HG02852 (cell line): Measurements from ENCODE around the gene ZDHHC3.
"Not testable (repeated sequence)": the region's sequence is repeated elsewhere in the genome, so short reads cannot be mapped to it uniquely, and the experiment has no call there.

Source experiments
- ATAC-seq: cut with Tn5 transposase; IDR thresholded peaks from one replicate; pipeline ENCODE4 v1.9.1; 2021; ENCODE audit warnings: mild to moderate bottlenecking, moderate library complexity; ENCODE audit not compliant: unreplicated experiment

The ZDHHC3 gene

DNA sequence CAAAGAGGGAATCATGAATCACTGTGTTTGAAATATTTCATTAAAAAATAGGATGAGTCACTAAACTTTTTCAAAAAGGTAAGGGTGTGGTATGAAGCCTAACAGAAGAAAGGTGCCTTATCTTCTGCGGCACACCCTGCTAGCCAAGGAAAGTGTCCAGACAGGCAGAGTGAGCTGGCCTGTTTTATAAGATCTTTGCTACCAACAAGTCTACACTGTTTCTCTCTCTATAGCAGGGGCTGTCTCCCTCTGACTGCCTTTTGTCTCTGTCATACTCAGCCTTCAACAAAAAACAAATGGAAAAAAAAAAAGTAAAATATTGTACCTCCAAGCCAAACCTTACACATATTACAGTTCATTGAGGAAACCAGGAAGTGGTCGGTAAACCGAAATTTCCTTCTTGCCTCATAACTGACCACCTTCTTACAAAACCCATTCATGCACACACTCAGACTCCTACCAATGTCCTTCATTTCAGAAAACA lies 9.1 kb downstream of the ZDHHC3 start:
- ATAC-seq, result no peak

DNA sequence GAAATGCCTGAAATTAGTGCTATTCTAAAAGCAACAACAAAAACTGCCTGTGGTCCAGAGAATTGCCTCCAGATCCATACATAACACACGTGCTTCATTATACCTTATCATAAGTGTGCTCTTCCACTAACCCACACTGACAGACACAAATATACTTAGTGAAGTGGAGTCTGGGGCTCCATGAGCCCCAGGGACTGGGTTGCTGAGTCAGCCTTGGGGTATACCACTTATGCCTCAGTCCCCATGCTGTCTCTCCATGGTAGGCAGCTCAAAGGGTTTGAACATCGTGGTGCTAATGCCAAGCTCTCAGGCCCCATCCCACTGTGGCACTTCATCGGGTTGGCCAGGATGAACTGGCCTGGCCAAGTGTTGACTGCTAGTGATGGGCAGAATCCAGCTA lies 10.8 kb downstream of the ZDHHC3 start:
- ATAC-seq, result no peak

DNA sequence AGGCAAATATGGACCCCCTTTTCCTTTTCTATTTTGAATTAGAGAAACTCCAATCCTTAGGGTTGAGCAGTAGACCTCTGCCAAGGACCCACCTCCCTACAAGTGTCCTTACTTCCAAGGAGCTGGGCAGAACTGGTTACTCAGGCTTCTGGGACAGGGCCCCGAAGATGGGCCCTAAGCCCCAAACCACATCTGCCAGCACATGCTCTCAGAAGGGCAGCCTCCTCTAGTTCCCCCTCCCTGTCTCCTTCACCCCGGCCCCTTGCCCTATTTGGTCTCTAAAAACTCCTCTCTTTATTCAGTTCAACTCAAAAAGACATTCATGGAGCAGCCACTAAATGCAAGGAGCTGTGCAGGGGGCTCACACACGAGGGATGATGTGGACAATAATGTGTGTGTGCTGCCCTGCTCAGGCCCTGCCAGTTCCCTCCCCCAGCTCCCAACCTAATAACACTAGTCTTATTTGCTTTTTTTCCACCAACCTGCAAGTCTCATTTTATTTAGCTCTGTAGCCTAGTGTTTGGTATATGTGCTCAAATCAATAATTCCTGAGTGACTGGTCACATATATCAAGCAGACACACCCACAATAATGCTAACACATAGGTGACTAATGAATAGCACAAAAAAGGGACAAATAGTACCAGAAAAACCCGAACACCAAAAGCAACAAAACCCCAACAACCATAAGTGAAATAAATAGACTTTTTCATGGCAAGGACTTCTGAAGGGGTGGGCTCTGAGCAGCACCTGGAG lies 12.2 kb downstream of the ZDHHC3 start:
- no peak for ATAC-seq

DNA sequence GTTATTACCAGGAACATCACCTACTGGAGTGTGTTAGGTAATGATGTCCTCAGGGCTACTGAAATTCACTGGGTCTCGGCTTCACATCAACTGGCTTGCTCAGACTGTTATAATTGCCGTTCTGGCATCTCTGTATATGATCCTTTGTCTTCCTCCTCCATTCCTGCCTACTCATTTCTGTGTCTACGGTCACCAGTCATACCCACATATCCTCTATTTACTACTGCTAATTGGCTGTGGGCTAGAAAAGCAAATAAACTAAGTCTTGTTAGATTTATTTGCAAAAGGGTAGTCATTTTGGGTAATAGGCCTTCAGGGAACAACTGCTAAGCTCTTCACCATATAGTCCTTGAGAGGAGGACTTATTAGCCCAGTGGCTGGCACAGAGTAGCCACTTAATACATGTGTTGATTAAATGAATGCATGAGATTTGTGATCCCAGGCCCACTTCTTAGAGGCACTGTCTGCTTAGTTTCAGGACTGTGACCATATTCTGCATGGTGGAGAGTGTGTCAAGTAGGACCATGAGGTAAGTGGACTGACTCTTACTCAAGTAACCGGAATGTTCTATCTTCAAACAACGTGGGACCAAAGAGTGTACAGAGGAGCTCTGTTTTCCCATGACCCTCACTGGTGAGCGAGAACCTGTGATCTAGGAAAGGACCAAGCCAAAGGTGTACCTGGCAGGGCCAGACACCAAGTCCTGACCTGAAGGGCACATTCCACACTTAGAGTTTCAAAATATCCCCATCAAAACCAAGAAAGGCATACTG lies 13.2 kb downstream of the ZDHHC3 start:
- ATAC-seq, result no peak

DNA sequence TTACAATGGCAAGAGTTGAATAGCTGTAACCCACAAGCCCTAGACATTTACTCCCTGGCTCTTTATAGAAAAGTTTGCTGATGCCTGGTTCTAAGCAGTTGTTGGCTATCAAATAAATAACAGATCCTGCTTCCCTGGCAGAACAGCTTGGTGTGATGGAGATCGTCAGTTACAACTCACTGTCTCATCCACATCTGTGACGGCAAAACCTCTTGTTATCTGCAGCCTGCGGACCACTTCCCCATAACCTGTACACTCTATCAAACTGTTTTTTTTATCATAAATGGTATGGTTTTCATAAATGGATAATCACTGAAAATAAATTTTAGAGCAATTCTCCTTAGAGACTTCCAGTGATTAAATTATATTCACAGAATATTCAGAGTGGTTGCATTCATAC lies 14.1 kb downstream of the ZDHHC3 start:
- ATAC-seq, result no peak

DNA sequence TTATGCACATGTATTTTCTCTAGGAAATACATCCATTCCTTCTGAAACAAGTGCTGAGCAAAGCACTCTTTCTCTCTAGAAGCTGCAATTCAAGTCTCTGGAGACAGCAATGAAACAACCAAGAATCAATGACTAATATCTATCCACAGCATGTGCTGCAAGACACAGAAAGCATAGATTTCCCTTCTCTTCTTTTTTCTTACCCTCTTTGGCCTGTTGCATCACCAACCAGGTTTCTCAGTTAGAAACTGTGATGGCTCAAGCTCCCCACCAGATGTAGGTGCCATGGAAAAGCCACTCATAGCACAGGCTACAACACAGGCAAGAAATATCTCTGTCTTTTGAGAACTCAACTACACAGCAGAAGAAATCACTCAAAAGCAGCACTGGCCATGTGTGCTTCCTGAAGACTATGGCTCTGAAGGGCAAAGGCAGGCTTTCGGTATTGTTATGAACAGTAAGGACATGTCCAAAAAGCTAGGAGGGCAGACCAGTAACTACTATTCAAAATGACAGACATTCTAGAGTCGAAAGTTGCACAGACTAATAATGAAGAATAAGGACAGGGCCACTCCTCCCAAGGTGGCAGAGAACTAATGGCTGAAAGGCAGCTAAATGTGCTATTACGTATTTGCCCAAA lies 15.5 kb downstream of the ZDHHC3 start:
- no peak for ATAC-seq

DNA sequence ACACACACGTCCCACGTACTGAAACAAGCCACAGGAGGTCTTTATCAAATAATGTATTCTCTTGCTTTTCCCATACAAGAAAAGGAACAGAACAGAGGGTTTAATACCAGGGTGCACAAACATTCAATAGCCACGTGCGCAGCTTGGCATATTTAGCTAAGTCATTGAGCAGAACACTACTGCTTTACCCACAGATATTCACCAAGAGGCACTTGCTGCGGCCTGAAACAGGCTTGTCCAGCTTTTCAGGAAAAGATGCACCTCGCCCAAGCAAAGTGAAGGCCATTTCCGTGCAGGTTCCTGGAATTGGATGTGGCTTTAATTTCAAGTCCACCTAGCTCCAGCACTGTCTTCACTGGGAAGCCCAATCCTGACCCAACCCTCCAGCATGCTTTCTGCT lies 17.6 kb downstream of the ZDHHC3 start:
- ATAC-seq, result no peak

DNA sequence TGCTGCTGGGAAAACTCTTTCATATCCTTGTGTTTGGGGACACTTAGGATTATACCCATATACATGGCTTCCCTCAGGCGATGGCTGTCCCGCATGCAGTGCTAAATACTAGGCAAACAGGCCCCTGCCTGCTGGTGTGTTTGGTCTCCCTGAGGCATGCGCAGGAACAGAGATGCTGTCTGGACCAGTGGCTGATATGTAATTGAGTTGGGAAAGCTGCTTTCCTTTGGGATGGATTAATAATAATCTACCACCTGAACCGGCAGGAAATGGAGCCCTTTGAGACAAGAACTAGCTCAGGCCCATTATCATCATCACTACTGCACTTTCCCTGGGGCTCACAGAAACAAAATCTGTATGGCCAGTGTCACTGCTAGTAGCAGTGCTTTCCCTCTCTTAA lies 18.0 kb downstream of the ZDHHC3 start:
- ATAC-seq, result no peak

DNA sequence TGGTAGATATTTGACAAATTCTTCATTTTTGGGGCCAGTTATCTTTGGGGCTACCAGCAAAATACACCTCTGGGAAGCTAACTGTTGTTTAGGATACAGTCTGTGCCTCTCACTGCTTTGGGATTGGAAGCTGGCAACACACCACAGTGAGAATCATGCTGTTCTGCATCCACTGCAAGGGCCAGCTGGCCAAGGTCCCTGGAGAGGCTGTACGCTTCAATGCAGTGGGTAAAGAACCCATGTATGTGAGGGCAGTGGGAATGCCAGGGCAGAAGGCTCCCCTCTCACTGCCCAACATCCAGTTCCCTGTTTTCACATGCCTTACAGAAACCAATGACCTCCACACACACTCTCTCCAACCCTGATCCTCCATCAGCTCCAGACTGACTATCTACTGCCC lies 20.1 kb downstream of the ZDHHC3 start:
- no peak for ATAC-seq

DNA sequence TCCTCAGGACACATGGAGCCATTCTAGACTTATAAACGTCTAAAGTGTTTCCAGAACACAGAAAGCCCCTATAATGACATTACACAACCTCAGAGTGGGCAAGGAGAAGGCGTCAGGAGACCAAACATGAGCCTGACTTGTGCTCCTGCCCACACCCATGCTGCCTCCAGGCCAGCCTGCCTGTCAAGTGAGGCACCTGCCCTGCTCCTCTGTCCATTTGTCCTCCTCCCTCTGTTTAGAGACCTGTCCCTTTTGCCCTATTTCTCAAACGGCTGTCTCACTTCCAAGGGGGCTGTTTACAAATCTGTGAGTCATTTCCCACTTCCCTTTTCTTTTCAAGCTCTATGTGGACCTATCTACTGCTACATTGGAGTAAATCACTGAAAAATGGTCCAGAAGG lies 21.0 kb downstream of the ZDHHC3 start:
- peak; percentile 78 for ATAC-seq

DNA sequence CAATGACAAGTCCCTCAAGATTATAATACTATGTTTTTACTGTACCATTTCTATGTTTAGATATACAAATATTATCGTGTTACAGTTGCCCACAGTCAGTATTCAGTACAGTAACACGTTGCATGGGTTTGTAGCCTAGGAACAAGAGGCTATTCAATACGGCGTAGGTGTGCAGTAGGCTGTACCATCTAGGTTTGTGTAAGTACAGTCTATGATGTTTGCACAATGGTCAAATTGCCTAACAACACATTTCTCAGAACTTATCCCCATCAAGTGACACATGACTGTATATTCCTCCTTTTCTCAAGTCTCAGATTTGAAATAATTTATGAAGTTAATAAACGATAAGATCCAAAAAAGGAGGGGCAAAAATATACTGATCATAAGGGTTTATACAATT lies 21.7 kb downstream of the ZDHHC3 start:
- no peak for ATAC-seq

DNA sequence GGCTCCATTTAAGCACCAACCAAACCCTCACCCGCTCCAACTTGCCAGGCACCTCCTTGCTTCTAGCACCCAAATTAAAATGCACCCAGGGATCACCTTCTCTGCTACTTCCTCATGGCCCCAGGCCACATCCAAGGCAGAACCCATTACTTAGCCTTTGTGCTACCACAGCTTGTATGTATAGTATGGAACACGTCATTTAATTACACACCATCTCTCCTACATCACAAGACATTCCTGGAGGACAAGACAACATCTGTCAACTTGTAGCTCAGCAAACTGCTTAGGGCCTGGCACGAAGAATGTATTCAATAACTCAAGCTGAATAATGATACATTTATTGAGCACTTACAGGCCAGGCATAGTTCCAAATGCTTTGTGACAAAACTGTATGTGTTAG lies 23.3 kb downstream of the ZDHHC3 start:
- ATAC-seq, result no peak

DNA sequence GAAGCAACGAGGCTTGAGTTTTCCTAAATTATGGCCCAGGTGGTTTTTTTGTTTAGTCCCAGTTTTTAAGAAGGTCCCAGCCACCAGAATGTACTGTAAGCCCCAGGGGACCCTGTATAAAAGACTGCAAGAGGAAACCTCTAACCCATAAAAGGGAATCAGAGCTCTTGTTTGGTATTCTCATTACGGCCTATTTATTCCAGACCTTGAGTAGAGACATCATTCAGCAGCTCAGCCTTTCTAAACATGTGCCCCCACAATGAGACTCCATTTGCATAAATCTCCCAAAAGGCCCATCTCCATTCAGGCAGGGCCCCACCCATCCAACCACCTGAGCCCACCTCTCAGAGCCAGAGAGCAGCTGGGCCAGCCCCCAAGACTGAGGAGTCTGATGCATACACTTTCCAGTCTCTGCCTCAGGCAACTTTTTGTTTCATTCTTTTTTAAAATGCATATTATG lies 25.7 kb downstream of the ZDHHC3 start:
- ATAC-seq, result no peak

DNA sequence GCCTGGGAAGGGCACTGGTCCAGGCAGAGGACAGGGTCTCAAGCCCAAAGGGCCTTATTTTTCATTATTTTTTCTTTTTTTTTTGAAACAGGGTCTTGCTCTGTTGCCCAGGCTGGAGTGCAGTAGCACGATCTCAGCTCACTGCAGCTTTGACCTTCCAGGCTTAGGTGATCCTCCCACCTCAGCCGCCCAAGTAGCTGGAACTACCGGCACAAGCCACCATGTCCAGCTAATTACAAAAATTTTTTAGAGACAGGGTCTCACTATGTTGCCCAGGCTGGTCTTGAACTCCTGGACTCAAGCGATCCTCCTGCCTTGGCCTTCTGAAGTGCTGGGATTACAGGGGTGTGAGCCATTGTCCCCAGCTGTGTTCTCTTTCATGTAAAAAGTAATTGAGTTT lies 26.2 kb downstream of the ZDHHC3 start:
- not testable (repeated sequence) for ATAC-seq

DNA sequence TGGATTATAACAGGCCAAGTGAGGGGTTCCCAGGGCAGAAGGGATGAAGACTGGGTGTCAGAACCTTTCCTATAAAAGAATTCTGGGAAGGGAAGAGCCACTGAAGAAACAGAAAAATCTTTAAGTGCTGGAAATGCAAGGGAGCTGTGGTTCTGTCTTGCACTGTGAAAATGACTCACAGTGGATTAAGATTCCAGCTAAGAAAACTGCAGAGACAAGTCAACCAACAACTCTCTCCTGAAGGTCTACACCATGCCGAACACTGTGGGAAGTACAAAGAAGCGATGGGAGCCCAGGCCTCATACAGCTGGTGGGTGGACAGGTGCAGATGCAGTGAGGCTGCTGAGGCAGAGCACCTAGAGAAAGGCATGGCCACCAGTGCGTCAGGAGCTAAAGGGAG lies 27.7 kb downstream of the ZDHHC3 start:
- no peak for ATAC-seq

DNA sequence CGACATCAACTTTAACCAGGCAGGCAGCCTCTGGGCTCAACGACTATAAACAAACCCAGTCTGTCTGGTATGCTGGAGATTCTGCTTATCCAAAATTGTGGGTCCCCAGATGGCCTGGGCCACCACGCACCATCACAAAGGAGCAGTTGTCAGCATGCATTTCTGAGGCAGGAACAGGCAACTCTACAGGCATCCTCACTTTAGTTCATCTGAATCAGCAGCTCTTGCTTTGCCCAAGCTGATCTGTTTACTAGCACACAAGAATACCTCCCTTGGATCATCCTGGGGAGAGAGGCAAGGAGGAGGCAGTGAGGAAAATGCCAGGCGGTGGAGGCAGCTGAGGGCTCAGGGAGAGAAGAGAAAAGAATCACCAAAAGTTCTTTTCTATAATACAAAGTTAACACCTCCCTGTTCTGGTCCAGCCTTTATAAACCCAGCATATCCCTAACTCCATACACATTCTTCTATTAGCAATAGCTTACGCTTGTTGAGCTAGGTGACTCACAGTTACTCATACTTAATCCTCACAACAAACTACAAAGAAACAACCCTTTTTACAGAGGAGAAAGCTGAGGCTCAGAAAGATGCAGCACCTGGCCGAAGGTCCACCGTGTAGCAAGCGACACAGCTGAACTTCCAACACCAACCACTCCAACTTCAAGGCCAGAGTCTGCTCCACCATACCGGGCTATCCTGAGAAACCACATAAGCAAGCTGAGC lies 33.6 kb downstream of the ZDHHC3 start:
- ATAC-seq, result no peak

DNA sequence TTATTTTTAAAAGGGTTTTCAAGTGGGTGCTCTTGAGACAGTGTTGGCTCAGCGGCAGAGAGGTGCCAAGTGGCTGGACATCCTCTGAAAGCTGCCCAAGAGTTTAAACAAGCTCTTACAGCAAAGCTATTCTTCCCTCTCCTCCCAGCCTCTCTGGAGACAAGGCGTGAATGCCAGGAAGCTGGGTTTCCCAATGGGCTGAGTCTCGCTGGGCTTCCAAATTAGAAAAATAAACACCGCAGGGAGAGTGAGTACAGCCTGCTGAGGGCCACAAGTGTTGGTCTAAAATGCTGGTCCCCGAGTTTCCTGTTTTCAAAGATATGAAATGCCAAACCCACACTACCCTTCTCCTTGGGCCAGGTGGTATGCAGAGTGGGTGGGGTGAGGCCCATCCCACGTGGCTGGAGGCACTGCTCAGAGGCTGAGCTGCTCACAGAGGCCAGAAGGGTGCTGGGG lies 36.4 kb downstream of the ZDHHC3 start:
- no peak for ATAC-seq

DNA sequence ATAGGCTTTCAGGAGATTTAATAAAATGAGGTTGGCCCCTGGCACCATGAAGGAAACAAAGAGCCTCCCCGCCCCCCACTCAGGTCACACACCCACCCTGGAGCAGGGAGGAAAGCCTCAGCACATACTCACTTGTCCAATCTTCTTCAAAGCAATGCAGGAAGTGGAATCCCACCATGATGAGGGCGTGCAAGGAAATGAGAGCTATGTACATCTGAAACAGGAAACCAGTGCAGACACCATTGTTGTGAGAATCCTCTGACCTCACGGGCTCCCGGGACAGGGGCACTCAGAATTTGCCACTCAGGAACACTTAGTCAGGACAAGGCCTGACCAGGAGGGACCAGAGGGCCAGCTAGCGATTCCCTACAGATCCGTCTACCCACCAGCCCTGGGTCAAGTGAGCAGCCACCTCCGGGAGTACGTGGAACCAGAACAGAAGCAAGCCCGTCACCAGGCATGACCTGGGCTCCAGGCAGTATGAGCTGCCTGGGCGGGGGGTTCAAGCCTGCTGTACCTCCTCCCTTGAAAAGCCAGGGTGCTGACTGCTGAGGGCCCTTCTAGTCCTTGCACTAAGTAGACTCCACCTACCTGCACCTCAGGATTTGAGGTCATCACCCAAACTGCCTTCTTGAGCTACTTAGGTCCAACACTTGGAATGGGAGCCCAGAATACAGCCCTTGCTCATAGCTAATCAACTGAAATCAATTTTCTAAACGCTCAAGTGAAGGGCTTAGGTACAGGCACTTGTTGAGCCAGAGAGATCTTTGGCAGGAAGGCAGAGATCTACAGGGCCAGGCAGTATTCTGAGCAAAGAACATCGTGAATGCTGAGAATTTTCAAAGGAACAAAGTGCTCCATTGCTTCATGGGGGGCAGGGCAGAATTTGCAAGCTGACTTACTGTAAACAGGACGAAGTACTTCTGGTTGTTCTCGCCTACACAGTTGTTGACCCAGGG lies 42.7 kb downstream of the ZDHHC3 start:
- no peak for ATAC-seq

DNA sequence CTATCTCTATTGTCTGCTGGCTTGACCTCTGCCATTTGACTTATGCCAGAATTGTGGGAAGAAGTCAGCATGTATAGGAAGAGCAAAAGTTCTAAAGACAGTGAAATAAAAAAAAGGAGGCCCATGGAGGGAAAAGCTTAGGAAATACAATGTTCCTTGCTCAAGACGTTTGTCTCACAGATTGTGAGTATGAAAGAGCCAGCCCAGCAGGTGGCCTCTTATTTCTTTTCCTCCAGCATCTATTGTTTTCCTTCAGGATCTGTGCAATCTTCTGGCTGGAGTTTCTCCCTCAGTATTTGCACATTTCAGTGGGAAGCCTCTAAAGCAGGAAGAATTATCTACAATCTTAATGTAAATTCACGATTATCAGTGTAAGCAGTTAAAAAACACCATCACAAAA lies 43.7 kb downstream of the ZDHHC3 start:
- ATAC-seq, result no peak

DNA sequence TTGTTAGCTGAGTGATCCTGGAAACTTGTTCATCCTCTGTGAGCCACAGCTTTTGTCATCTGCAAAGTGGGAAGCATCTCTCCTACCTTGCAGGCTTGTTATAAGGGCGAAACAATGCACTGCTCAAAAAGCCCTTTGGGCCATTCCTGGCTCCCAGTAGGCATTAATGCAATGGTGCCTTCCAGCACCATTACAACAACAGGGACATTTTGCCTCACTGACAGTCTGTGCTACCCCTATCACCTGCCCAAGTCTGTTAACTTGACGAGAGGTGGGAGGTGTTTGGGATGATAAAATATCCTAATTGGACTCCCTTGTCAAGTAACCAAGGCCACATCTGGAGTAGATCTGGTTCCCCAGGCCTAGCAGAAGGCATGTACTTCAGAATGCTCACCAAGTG lies 44.2 kb downstream of the ZDHHC3 start:
- no peak for ATAC-seq
